H9 (cell line): ENCODE measurements around the gene MTHFD1L. TPM values are rescaled to one million over a fixed set of nuclear protein-coding genes. Genes with fewer than 3 reads are reported as not detected.

ENCODE experiments used
- DNase-seq: peaks from one replicate; pipeline ENCODE4 v3.0.0-alpha.2; 2017
- H2AFZ ChIP-seq: one replicate; pipeline ENCODE4 v1.6.1; 2013; ENCODE audit warnings: mild to moderate bottlenecking, low read length, control low read depth, moderate library complexity
- H2AK5ac ChIP-seq: 2 replicates; pipeline ENCODE4 v1.6.1; 2013; ENCODE audit warnings: low read length, control low read depth, mixed read lengths; ENCODE audit not compliant: insufficient read length
- H2BK120ac ChIP-seq: one replicate; pipeline ENCODE4 v1.6.1; 2013; ENCODE audit warnings: low read depth, mild to moderate bottlenecking, low read length, control low read depth, inconsistent platforms; ENCODE audit not compliant: poor library complexity, severe bottlenecking
- H2BK12ac ChIP-seq: 2 replicates; pipeline ENCODE4 v1.6.1; 2013; ENCODE audit warnings: low read length, control low read depth, mixed read lengths, low read depth; ENCODE audit not compliant: insufficient read length
- H2BK15ac ChIP-seq: 2 replicates; pipeline ENCODE4 v1.6.1; 2013; ENCODE audit warnings: low read depth, low read length, control low read depth
- H2BK20ac ChIP-seq: one replicate; pipeline ENCODE4 v1.6.1; 2013; ENCODE audit warnings: low read depth, mild to moderate bottlenecking, low read length, control low read depth, inconsistent platforms; ENCODE audit not compliant: poor library complexity, severe bottlenecking
- H2BK5ac ChIP-seq: 2 replicates; pipeline ENCODE4 v1.6.1; 2013; ENCODE audit warnings: low read length, control low read depth, mixed read lengths; ENCODE audit not compliant: insufficient read length
- H3K14ac ChIP-seq: 2 replicates; pipeline ENCODE4 v1.6.1; 2013; ENCODE audit warnings: low read length, control low read depth; ENCODE audit not compliant: insufficient read depth
- H3K18ac ChIP-seq: 2 replicates; pipeline ENCODE4 v1.6.1; 2013; ENCODE audit warnings: low read depth, mild to moderate bottlenecking, mixed read lengths, low read length, control low read depth; ENCODE audit not compliant: insufficient read length
- H3K23ac ChIP-seq: 2 replicates; pipeline ENCODE4 v1.6.1; 2013; ENCODE audit warnings: low read length, control low read depth, mixed read lengths, low read depth; ENCODE audit not compliant: insufficient read length
- H3K23me2 ChIP-seq: 2 replicates; pipeline ENCODE4 v1.6.1; 2013; ENCODE audit warnings: low read depth, mild to moderate bottlenecking, mixed read lengths, low read length, control low read depth; ENCODE audit not compliant: insufficient read length, poor library complexity, severe bottlenecking
- H3K27ac ChIP-seq: 2 replicates; pipeline ENCODE4 v1.5.1; 2013; ENCODE audit warnings: low read length, control low read depth, mixed read lengths, low read depth; ENCODE audit not compliant: insufficient read length
- H3K27me3 ChIP-seq: 2 replicates; pipeline ENCODE4 v1.6.1; 2013; ENCODE audit warnings: low read length, control low read depth, inconsistent platforms; ENCODE audit not compliant: insufficient read depth
- H3K4ac ChIP-seq: 2 replicates; pipeline ENCODE4 v1.6.1; 2013; ENCODE audit warnings: low read depth, mild to moderate bottlenecking, control low read depth, inconsistent platforms, low read length, moderate library complexity
- H3K4me1 ChIP-seq: 2 replicates; pipeline ENCODE4 v1.6.1; 2013; ENCODE audit warnings: low read length, control low read depth, inconsistent platforms; ENCODE audit not compliant: insufficient read depth
- H3K4me2 ChIP-seq: 2 replicates; pipeline ENCODE4 v1.6.1; 2013; ENCODE audit warnings: low read length, control low read depth, mixed read lengths; ENCODE audit not compliant: insufficient read length, insufficient read depth
- H3K56ac ChIP-seq: 2 replicates; pipeline ENCODE4 v1.6.1; 2013; ENCODE audit warnings: low read depth, mild to moderate bottlenecking, mixed read lengths, low read length, control low read depth; ENCODE audit not compliant: insufficient read length
- H3K79me1 ChIP-seq: 2 replicates; pipeline ENCODE4 v1.6.1; 2013; ENCODE audit warnings: low read depth, mild to moderate bottlenecking, moderate library complexity, low read length, control low read depth, inconsistent platforms; ENCODE audit not compliant: insufficient read depth, poor library complexity, severe bottlenecking
- H3K79me2 ChIP-seq: 2 replicates; pipeline ENCODE4 v1.6.1; 2013; ENCODE audit warnings: low read length, control low read depth, inconsistent platforms; ENCODE audit not compliant: insufficient read depth
- H3K9ac ChIP-seq: 2 replicates; pipeline ENCODE4 v1.6.1; 2013; ENCODE audit warnings: low read length, control low read depth, mixed read lengths; ENCODE audit not compliant: insufficient read length; ENCODE audit errors: extremely low read depth
- H3K9me3 ChIP-seq: one replicate; pipeline ENCODE4 v1.6.1; 2013; ENCODE audit warnings: low read depth, low read length, inconsistent platforms; ENCODE audit not compliant: control insufficient read depth
- H3T11ph ChIP-seq: one replicate; pipeline ENCODE4 v1.6.1; 2013; ENCODE audit warnings: mild to moderate bottlenecking, low read length, control low read depth, inconsistent platforms
- H4K20me1 ChIP-seq: one replicate; pipeline ENCODE4 v1.6.1; 2013; ENCODE audit not compliant: control insufficient read depth, insufficient read length, insufficient read depth
- H4K5ac ChIP-seq: 2 replicates; pipeline ENCODE4 v1.6.1; 2013; ENCODE audit warnings: low read depth, mild to moderate bottlenecking, mixed read lengths, low read length, control low read depth; ENCODE audit not compliant: insufficient read length
- H4K8ac ChIP-seq: replicated peaks from 2 replicates; pipeline ENCODE4 v1.6.1; 2013; ENCODE audit warnings: low read length, control low read depth, mixed read lengths, low read depth; ENCODE audit not compliant: insufficient read length
- H4K91ac ChIP-seq: 2 replicates; pipeline ENCODE4 v1.6.1; 2013; ENCODE audit warnings: low read depth, mild to moderate bottlenecking, moderate library complexity, mixed read lengths, low read length, control low read depth; ENCODE audit not compliant: insufficient read length
- H3K27ac Mint-ChIP-seq, 3 experiments: 2 replicates in 2 of 3; 3 replicates in 1 of 3; pipeline ENCODE4 v1.8.0; 2020 to 2021; ENCODE audit warnings: mixed read lengths in 3 of 3, mild to moderate bottlenecking in 1 of 3, moderate library complexity in 1 of 3
- H3K27me3 Mint-ChIP-seq: 2 replicates; pipeline ENCODE4 v1.8.0; 2021; ENCODE audit warnings: low read depth, mild to moderate bottlenecking, moderate library complexity, mixed read lengths
- H3K36me3 Mint-ChIP-seq, 3 experiments: 2 replicates in 2 of 3; 3 replicates in 1 of 3; pipeline ENCODE4 v1.8.0; 2020 to 2021; ENCODE audit warnings: low read depth in 3 of 3, mixed read lengths in 3 of 3; ENCODE audit not compliant: insufficient read depth in 1 of 3
- H3K4me1 Mint-ChIP-seq, 2 experiments: 2 replicates each; pipeline ENCODE4 v1.8.0; 2020; ENCODE audit warnings: mixed read lengths in 2 of 2
- H3K4me3 Mint-ChIP-seq, 2 experiments: 2 replicates in 1 of 2; 3 replicates in 1 of 2; pipeline ENCODE4 v1.8.0; 2020 to 2021; ENCODE audit warnings: mild to moderate bottlenecking in 2 of 2, mixed read lengths in 2 of 2, moderate library complexity in 1 of 2
- H3K9me3 Mint-ChIP-seq, 2 experiments: 2 replicates in 1 of 2; 3 replicates in 1 of 2; pipeline ENCODE4 v1.8.0; 2020; ENCODE audit warnings: mild to moderate bottlenecking in 2 of 2, mixed read lengths in 2 of 2, moderate library complexity in 1 of 2
- CTCF ChIP-seq: fragments of 200-600 bp; sonication (generic); conservative IDR thresholded peaks from 3 replicates; pipeline ENCODE4 v1.8.0; 2021; ENCODE audit warnings: antibody characterized with exemption, mild to moderate bottlenecking
- WGBS: extraction: QIAGEN DNeasy Blood & Tissue Kit; methylation state at CpG from one replicate; pipeline ENCODE4 v1.1.7; 2013; ENCODE audit warnings: missing lambda C conversion rate, low lambda C conversion rate, mixed read lengths; ENCODE audit not compliant: insufficient read length; ENCODE audit errors: extremely low coverage; 5-methylcytosine and 5-hydroxymethylcytosine counted together
- total RNA-seq: library from RNA; stranded (reverse); gene quantifications from 2 replicates; pipeline ENCODE4 v1.2.1, GENCODE V29; 2021

Gene MTHFD1L
- total RNA-seq, 1 experiment from 2014 or later: 90.2 TPM

GRCh38 chr6:150841697-150842096 lies 23.8 kb upstream of the MTHFD1L start:
- Histone ChIP-seq H3K4me1 (no peaks in the 10 kb centered on the region), H4K5ac (no peak overlapping the region), H3K4ac (no peak overlapping the region), H4K8ac (no peak overlapping the region), H3K23me2 (no peaks in the 10 kb centered on the region), H3K14ac (no peak overlapping the region), H3K23ac (no peak overlapping the region), H4K91ac (no peak overlapping the region), H2AFZ (no peak overlapping the region), H2BK20ac (no peak overlapping the region), H3K79me1 (no peaks in the 10 kb centered on the region), H2BK12ac (no peak overlapping the region), H3T11ph (no peak overlapping the region), H3K27me3 (no peaks in the 10 kb centered on the region), H3K18ac (no peak overlapping the region), H3K79me2 (no peaks in the 10 kb centered on the region), H2BK120ac (no peak overlapping the region), H3K9me3 (no peaks in the 10 kb centered on the region), H2AK5ac (no peak overlapping the region), H3K27ac (no peak overlapping the region), H2BK15ac (no peak overlapping the region), H3K9ac (no peak overlapping the region), H3K4me2 (no peak overlapping the region), H3K56ac (no peak overlapping the region), H4K20me1 (no peaks in the 10 kb centered on the region), H2BK5ac (no peak overlapping the region)
- Mint-ChIP-seq H3K4me3 (no peak overlapping the region), H3K27ac (no peak overlapping the region), H3K4me1 (peaks cover 5 to 11% of the 10 kb centered on the region in 2 experiments), H3K9me3 (no peaks in the 10 kb centered on the region), H3K27me3 (no peaks in the 10 kb centered on the region), H3K36me3 (no peaks in the 10 kb centered on the region)
- WGBS: no CpG with 5 or more reads among the region's 3 CpGs
- no peak for DNase-seq
- no peak for TF ChIP-seq CTCF
